KBM-7 (cell line): ENCODE results near the gene BPGM.
"Not testable (repeated sequence)": the region's sequence is repeated elsewhere in the genome, so short reads cannot be mapped to it uniquely, and the experiment has no call there.

Experiments used
- DNase-seq: peaks from one replicate; pipeline ENCODE4 v3.0.0-alpha.2; 2015
- in situ Hi-C: fragments of 300-500 bp; cut with MboI; formaldehyde crosslinking; loops from 2 replicates; pipeline ENCODE4 v1.14.3; 2020; ENCODE audit warnings: low sequenced_read_pairs, low pct_unique_long_range_greater_than_20kb, mixed read lengths

BPGM gene

GRCh38 chr7:134629445-134629844, 17.2 kb upstream of the BPGM start:
- DNase-seq, result no peak
- in situ Hi-C loops, result no loop called here

GRCh38 chr7:134630237-134630636, 16.4 kb upstream of the BPGM start:
- no peak for DNase-seq
- in situ Hi-C loops, result no loop called here

- in situ Hi-C loops, result no loop called here
- no peak for DNase-seq
These were observed 15.8 kb upstream of the BPGM start for GRCh38 chr7:134630893-134631292.

GRCh38 chr7:134632052-134632451, 14.6 kb upstream of the BPGM start:
- in situ Hi-C loops, result no loop called here
- no peak for DNase-seq

- peak; percentile 56 for DNase-seq
- in situ Hi-C loops, result no loop called here
These were observed 13.6 kb upstream of the BPGM start for GRCh38 chr7:134632937-134633540.

- DNase-seq, result no peak
- in situ Hi-C loops, result no loop called here
These were observed 10.6 kb upstream of the BPGM start for GRCh38 chr7:134636008-134636449.

GRCh38 chr7:134637441-134637840, 9.2 kb upstream of the BPGM start:
- in situ Hi-C loops, result no loop called here
- DNase-seq, result no peak

- DNase-seq, result no peak
- in situ Hi-C loops, result no loop called here
These were observed 8.5 kb upstream of the BPGM start for GRCh38 chr7:134637934-134638719.

GRCh38 chr7:134639061-134639460, 7.6 kb upstream of the BPGM start:
- in situ Hi-C loops, result no loop called here
- no peak for DNase-seq

- in situ Hi-C loops, result no loop called here
- DNase-seq, result no peak
These were observed 6.9 kb upstream of the BPGM start for GRCh38 chr7:134639683-134640279.

GRCh38 chr7:134640842-134641715, 5.6 kb upstream of the BPGM start:
- in situ Hi-C loops, result no loop called here
- no peak for DNase-seq

- DNase-seq, in situ Hi-C loops: not testable (repeated sequence)
These were observed 4.7 kb upstream of the BPGM start for GRCh38 chr7:134641981-134642380.

- in situ Hi-C loops, result no loop called here
- no peak for DNase-seq
These were observed 3.5 kb upstream of the BPGM start for GRCh38 chr7:134643131-134643530.

GRCh38 chr7:134645478-134645877, 1.2 kb upstream of the BPGM start:
- no peak for DNase-seq
- in situ Hi-C loops, result no loop called here

- DNase-seq, result no peak
- in situ Hi-C loops, result no loop called here
These were observed 718 bp upstream of the BPGM start for GRCh38 chr7:134645935-134646334.

GRCh38 chr7:134648456-134648855, 1.8 kb downstream of the BPGM start:
- no peak for DNase-seq
- in situ Hi-C loops, result no loop called here

- in situ Hi-C loops, result no loop called here
- DNase-seq, result peak; percentile 4
These were observed 2.6 kb downstream of the BPGM start for GRCh38 chr7:134649226-134649775.

- in situ Hi-C loops, result no loop called here
These were observed 5.3 kb downstream of the BPGM start for GRCh38 chr7:134651991-134652390.

GRCh38 chr7:134654104-134654775, 7.6 kb downstream of the BPGM start:
- in situ Hi-C loops, result no loop called here
- no peak for DNase-seq

More at GRCh38 chr7:134651991-134652390, 5.3 kb downstream of the BPGM start:
- DNase-seq, result no peak
